Keratinocyte (primary cell): ENCODE measurements around the gene RALY.

Experiments
- EZH2 ChIP-seq: IDR thresholded peaks from one replicate; pipeline ENCODE4 v1.6.1; 2012; ENCODE audit warnings: inconsistent platforms, mild to moderate bottlenecking, low read length, moderate library complexity
- TF ChIP-seq, protein P1 (sequence below), 3 experiments: IDR thresholded peaks in 1 of 3; conservative IDR thresholded peaks in 1 of 3; optimal IDR thresholded peaks in 1 of 3; 2 replicates in 2 of 3; 3 replicates in 1 of 3; pipeline versions ENCODE3 to v1.5.1; 2011; ENCODE audit warnings: low read length in 3 of 3, mild to moderate bottlenecking in 3 of 3, moderate library complexity in 2 of 3, control low read depth in 1 of 3, inconsistent platforms in 1 of 3; ENCODE audit not compliant: insufficient read depth in 2 of 3; ENCODE audit errors: extremely low read depth in 1 of 3

DNA sequence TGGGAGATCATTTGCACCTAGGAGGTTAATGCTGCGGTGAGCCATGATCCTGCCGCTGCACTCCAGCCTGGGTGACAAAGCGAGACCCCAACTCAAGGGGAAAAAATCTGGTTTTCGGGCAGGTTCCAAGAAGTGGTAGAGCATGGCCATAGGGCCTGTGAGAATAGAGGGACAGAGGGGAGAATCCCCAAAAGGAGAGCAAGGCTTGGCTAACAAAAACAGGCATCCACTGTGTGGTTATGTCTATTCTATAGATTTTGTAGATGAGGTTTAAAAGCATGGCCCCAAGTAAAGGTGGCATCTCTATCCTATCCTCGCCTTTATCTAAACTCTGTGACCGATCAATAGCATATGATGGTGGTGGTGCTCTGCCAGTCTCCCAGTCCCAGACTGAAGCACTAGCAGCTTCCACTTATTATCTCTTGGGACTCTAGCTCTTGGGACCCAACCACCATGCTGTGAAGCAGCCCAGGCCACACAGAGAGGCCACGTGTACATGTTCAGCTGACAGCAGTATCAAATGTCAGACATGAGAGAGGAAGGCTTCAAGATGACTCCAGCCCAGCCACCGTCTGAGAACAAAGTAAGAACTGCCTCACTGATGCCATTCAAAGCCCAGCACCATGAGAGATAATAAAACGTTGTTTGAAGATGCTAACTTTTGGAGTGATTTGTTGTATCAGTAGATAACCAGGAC is 90.7 kb downstream of the RALY start:
- TF ChIP-seq, protein P1, sequence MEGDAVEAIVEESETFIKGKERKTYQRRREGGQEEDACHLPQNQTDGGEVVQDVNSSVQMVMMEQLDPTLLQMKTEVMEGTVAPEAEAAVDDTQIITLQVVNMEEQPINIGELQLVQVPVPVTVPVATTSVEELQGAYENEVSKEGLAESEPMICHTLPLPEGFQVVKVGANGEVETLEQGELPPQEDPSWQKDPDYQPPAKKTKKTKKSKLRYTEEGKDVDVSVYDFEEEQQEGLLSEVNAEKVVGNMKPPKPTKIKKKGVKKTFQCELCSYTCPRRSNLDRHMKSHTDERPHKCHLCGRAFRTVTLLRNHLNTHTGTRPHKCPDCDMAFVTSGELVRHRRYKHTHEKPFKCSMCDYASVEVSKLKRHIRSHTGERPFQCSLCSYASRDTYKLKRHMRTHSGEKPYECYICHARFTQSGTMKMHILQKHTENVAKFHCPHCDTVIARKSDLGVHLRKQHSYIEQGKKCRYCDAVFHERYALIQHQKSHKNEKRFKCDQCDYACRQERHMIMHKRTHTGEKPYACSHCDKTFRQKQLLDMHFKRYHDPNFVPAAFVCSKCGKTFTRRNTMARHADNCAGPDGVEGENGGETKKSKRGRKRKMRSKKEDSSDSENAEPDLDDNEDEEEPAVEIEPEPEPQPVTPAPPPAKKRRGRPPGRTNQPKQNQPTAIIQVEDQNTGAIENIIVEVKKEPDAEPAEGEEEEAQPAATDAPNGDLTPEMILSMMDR (optimal IDR thresholded peaks at IDR 0.05 in 1 of 3, IDR thresholded peaks at IDR 0.05 in 1 of 3, conservative IDR thresholded peaks at IDR 0.05 in 1 of 3; ENCODE audit: extremely low read depth in 1 of 3, insufficient read depth in 2 of 3, low read length in 3 of 3), result no peak
- no peak for TF ChIP-seq EZH2
